ENCODE results near the gene RUNX2.

GRCh38 chr6:45574885-45575284, 246.8 kb downstream of the RUNX2 start:
- TF ChIP-seq CTCF (IDR thresholded peaks at IDR 0.05 in 4 of 5, conservative IDR thresholded peaks at IDR 0.05 in 1 of 5) (no peak), POLR2A (IDR thresholded peaks at IDR 0.05) (no peak)

Data from gastrocnemius medialis (tissue), 4 donors.